HG03460 (cell line): ENCODE measurements around the gene SKA3.
A peak's percentile ranks its signal among the peaks of the same experiment; 100 is the strongest.
"Not testable (repeated sequence)": the region's sequence is repeated elsewhere in the genome, so short reads cannot be mapped to it uniquely, and the experiment has no call there.

Experiments
- ATAC-seq: cut with Tn5 transposase; IDR thresholded peaks from one replicate; pipeline ENCODE4 v1.9.1; 2021; ENCODE audit not compliant: unreplicated experiment

The SKA3 gene

GRCh38 chr13:21176215-21176981 is at the start of gene SKA3, which contains the start of gene MRPL57:
Gene SKA3, minus strand, starts transcription at chr13:21176552. Its CDS starts 75 bp downstream, at chr13:21176477.
Gene MRPL57, plus strand, starts transcription at chr13:21176658. Its CDS starts 259 bp downstream, at chr13:21176917.
- ATAC-seq, result peak; percentile 86

DNA sequence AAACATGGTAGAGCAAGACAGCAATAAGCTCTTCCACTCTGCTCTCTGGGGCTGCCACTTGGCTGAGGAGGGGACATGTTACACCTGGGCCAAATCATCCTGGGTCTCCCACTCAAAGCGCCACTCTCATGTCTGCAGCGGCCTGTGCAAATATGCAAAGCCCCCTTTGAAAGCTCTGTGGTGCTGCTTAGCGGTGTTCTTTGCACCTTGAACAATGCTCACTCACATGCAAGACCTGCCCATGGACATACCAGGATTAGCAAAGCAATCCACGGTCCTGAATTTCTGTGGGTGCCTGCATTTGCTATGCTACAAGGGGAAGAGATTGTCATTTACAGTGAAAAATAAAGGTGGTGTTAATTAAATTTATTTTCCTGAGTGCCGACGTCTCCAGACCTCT is 48.7 kb upstream of the SKA3 start:
- ATAC-seq, result no peak

- no peak for ATAC-seq
Measured at GRCh38 chr13:21221268-21221667, 44.9 kb upstream of the SKA3 start.

- ATAC-seq, result not testable (repeated sequence)
Measured at GRCh38 chr13:21219716-21220115, 43.4 kb upstream of the SKA3 start.

DNA sequence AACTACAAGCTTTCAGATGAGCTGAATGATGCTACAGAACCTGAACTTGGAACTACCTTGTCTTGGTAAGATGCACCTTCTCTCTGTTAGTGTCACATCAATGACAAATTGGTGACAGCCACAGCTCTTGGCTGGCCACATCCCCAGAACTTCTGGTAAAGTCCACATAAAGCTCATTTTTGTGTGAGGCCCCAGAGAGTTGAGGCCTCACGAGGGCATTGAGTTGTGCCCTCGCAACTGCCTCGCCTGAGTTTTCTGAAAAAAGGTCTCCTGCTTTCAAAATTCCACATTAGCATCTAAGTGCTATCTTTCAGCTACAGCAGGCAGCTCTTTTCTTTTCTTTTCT is 42.7 kb upstream of the SKA3 start:
- ATAC-seq, result no peak

- peak; percentile 97 for ATAC-seq
Measured at GRCh38 chr13:21218351-21219035, 42.1 kb upstream of the SKA3 start.

GRCh38 chr13:21216332-21216731 is 40.0 kb upstream of the SKA3 start:
- no peak for ATAC-seq

DNA sequence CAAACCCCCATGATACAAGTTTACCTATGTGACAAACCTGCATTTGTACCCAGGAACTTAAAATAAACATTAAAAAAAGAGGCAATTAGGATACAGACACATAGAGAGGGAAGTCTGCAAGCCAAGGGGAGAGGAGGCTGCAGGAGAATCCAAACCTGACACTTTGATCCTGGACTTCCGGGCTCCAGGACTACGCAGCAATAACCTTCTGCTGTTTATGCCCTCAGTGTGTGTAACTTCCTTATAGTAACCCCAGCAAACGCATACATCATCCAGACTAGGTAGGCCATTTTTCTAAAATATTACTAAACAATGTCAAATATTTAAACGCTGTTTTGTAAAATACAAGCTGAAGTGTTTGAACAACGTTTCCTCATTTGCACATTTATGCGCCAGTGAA is 39.1 kb upstream of the SKA3 start:
- ATAC-seq, result not testable (repeated sequence)

- ATAC-seq, result no peak
Measured at GRCh38 chr13:21212138-21212775, 35.9 kb upstream of the SKA3 start.

DNA sequence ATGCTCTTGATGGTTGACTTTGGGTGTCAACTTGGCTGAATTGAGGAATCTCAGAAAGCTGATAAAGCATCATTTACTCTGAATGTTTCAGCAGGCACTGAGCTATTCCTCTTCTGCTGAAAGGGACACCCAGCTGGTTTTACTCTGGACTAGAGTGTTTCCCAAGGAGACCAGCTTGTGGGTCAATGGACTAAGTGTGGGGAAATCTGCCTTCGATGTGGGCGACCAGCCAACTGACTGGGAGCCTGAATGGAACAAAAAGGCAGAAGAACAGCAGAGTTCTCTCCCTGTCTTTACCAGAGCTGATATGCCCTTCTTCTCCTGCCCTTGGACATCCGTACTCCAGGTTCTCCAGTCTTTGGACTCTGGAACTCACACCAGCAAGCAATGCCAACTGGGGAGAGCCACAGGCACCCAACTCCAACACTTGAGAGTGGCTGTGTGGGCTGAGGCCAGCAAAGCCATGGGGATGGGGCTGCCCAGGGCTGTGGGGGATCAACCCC is 32.4 kb upstream of the SKA3 start:
- ATAC-seq, result no peak

DNA sequence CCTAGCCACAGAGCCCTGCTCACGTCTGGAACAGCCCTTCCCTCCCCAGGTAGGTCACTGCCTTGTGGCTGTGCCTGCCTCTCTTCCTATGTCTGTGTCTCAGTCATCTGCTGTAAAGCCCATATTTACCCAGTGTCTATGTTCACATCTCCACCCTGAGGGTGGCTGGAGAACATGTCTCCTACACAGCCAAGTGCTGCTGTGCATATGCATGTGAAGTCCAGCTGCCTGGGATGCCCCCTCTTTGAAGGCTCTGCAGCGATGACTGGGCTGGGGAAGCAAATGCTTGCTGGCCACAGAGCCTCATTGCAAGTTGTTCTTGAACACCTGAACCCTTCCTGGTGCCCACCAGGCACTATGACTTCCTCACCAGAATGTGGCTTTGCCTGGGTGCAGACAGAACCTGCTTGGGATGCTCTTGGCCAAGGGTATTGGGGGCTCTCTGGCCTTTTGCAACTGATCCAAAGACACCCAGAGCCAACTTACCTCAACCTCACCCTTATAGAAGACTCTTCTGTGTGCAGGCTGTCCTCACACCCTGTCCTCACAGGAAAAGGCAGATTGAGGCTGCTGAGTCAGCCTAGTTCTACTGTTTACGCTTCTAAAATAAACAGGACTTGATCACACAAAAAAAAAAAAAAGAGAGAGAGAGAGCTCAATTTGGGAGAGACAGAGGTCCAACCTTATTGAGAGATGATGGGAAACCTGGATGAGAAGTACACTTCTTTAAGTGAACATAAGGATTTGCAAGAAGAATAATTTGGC is 26.6 kb upstream of the SKA3 start:
- ATAC-seq, result no peak

DNA sequence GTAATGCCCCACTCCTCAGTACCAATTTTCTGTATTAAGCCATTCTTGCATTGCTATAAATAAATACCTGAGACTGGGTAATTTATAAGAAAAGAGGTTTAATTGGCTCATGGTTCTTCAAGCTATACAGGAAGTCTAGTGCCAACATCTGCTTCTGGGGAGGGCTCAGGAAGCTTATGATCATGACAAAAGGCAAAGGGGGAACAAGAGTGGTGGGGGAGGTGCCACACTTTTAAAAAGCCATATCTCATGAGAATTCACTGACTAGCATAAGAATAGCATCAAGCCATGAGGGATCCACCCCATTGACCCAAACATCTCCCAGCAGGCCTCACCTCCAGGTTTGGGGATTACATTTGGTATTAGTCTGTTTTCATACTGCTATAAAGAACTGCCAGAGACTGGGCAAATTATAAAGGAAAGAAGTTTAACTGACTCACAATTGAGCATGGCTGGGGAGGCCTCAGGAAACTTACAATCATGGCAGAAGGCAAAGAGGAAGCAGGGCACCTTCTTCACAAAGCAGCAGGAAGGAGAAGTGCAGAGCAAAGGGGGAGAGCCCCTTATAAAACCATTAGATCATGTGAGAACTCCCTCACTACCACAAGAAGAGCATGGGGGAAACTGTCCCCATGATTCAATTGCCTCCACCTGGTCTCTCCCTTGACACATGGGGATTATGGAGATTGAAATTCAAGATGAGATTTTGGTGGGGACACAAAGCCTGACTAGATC is 25.3 kb upstream of the SKA3 start:
- ATAC-seq, result not testable (repeated sequence)

DNA sequence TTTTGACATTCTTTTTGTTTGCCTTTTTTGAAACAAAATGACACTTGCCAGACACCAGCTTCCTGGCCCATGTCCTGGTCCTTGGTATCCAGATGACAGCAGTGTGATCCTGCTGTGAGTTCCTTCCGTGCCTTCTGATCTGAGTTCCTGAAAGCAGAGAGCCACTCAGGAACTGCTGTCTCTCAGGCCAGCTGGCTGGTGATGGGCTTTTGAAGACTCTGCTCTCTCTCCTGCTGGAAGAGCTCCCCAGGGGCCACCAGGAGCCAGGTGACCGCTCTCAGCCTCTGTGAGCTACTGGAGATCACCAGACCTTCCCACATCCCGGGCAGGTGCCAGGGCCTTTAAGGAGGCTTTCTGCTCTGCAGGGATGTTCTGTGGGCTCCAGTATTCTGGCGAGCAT is 22.0 kb upstream of the SKA3 start:
- ATAC-seq, result not testable (repeated sequence)

DNA sequence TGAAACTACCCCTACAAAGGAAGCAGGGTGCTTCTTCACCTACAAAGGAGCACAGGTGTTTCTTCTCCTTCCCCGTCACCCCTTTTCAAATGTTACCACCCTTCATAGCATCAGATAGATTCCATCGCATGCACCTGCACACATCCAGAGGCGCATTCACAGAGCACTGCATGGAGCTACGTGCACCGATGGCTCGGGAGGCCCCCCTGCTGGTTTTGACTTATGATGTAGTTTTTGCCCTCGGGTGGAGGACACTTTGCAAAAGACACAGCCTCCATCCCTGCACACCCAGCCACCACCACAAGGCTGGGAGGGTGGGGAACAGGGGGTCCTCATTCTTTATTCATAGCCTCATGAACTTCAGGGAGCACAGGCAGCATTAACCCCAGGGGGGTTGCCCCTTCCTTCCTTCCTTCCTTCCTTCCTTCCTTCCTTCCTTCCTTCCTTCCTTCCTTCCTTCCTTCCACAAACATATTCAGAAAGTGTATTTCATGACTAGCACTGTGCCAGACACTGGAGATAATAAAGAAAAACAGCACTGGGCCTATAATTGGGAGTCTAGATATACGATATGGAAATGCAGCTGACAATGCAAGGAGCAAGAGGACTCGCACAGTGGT is 21.4 kb upstream of the SKA3 start:
- not testable (repeated sequence) for ATAC-seq

DNA sequence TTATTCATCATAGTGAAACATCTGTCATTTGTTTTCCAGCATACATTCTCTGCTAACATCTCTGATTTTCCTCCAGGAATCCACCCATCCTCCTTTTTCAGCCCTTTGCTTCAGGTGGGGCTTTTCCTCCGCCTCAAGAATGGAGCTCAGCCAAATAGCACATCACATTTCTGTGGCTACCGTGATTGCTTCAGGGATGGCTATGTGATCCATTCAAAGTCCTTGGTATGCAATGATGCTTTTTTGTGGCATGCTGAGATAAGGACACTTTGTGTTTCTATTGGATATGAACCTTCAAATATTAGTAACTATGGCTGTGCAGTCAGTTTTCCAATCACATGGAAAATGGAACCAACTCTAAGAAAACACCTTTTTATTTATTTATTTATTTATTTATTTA is 18.4 kb upstream of the SKA3 start:
- not testable (repeated sequence) for ATAC-seq

GRCh38 chr13:21186410-21186809 is 10.1 kb upstream of the SKA3 start:
- not testable (repeated sequence) for ATAC-seq

- ATAC-seq, result no peak
Measured at GRCh38 chr13:21181671-21182070, 5.3 kb upstream of the SKA3 start.

DNA sequence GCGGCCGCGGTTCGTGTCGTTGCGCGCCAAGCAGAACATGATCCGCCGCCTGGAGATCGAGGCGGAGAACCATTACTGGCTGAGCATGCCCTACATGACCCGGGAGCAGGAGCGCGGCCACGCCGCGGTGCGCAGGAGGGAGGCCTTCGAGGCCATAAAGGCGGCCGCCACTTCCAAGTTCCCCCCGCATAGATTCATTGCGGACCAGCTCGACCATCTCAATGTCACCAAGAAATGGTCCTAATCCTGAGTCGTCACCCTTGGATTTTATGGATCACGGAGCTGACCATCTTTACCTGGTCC is 581 bp upstream of the SKA3 start:
- ATAC-seq, result peak; percentile 29

- no peak for ATAC-seq
Measured at GRCh38 chr13:21175656-21176214, 617 bp downstream of the SKA3 start.

DNA sequence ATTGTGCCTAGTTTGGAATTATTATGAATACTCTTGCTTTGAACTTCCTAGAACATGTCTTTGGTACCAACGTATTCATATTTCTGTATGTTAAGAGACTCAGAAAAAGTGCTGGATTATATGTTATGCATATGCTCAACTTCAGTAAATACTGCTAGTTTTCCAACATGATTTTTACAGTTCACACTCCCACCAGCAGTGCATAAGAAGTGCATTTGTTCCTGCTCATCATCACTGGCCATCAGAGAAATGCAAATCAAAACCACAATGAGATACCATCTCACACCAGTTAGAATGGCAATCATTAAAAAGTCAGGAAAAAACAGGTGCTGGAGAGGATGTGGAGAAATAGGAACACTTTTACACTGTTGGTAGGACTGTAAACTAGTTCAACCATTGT is 2.6 kb downstream of the SKA3 start:
- ATAC-seq, result not testable (repeated sequence)
